ENCODE results near the gene TMEM150B. TPM values are rescaled to one million over a fixed set of nuclear protein-coding genes. Genes with fewer than 3 reads are reported as not detected.

Gene TMEM150B
- total and polyA plus RNA-seq, 2 donors (not counting 3 experiments of a cell fraction or from before 2014, with no cell fraction given), result not detected

DNA sequence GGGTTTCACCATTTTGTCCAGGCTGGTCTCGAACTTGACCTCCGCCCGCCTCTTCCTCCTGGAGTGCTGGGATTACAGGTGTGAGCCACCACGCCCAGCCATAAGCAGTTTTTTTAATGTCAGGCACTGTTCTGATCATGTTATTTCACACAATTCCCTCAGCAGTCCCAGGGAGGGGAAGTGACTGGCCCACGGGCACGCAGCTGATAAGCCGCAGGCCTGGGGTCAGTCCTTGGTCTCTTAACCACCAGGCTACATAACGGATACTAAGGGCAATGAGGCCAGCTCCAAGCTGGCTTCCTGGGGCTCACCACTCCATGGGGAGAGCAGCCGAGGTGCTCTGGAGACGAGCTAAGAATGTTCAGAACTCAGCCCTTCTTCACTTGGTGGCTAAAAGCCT lies 27.9 kb downstream of the TMEM150B start:
- no TSS peak for BruUV-seq (replicated peaks)
- Histone ChIP-seq H3K9me1 (replicated peaks; ENCODE audit: control insufficient read depth, extremely low read depth, insufficient read depth, low read length) (no peaks in the 10 kb centered on the region), H4K20me1 (replicated peaks; ENCODE audit: control insufficient read depth, extremely low read depth, insufficient read depth, low read length) (no peaks in the 10 kb centered on the region), H3K4me3 (replicated peaks in 1 of 3; ENCODE audit: insufficient read depth in 1 of 3, low read depth in 1 of 3, low read length in 3 of 3) (no peak overlapping the region), H3K36me3 (ENCODE audit: control insufficient read depth in 2 of 2, extremely low read depth in 1 of 2, insufficient read depth in 2 of 2, low read length in 2 of 2) (no peaks in the 10 kb centered on the region), H2AFZ (ENCODE audit: low read depth, low read length) (no peak overlapping the region), H3K4me1 (ENCODE audit: control insufficient read depth, extremely low read depth, insufficient read depth, low read length) (no peaks in the 10 kb centered on the region), H3K27ac (ENCODE audit: insufficient read depth, low read depth, low read length) (no peak overlapping the region), H3K27me3 (ENCODE audit: control insufficient read depth in 2 of 2, insufficient read depth in 2 of 2, low read length in 2 of 2) (peaks cover 0 to 3% of the 10 kb centered on the region in 2 experiments), H3K4me2 (ENCODE audit: insufficient read depth, low read length) (no peak overlapping the region), H3K9me3 (replicated peaks; ENCODE audit: control insufficient read depth, insufficient read depth, low read length) (no peaks in the 10 kb centered on the region), H3K79me2 (ENCODE audit: control insufficient read depth, insufficient read depth, low read length) (no peaks in the 10 kb centered on the region), H3K9ac (replicated peaks; ENCODE audit: extremely low read depth, insufficient read depth, low read length) (no peak overlapping the region)
- intact Hi-C loops (cut with micrococcal nuclease), result no loop called here
- ChIA-PET POLR2A (no interaction called here), CTCF (no interaction called here)
- dilution Hi-C loops (cut with MboI; ENCODE audit: extremely low pct_ligation_motif_present, low sequenced_read_pairs), result no loop called here
- no peak for DNase-seq (ENCODE audit: low read depth, low spot score)
- TF ChIP-seq JUN (IDR thresholded peaks at IDR 0.05; ENCODE audit: borderline replicate concordance, insufficient read depth, insufficient read length, low read depth), result no peak
- no peak for TF ChIP-seq EZH2 (IDR thresholded peaks at IDR 0.05; ENCODE audit: borderline replicate concordance, low read depth, low read length, severe bottlenecking)
- no peak for TF ChIP-seq POLR2AphosphoS5 (IDR thresholded peaks at IDR 0.05; ENCODE audit: insufficient read depth, low read depth, low read length)
- TF ChIP-seq, protein P1, sequence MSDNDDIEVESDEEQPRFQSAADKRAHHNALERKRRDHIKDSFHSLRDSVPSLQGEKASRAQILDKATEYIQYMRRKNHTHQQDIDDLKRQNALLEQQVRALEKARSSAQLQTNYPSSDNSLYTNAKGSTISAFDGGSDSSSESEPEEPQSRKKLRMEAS (IDR thresholded peaks at IDR 0.05; ENCODE audit: insufficient read depth, insufficient read length), result no peak
- FAIRE-seq, result no peak

DNA sequence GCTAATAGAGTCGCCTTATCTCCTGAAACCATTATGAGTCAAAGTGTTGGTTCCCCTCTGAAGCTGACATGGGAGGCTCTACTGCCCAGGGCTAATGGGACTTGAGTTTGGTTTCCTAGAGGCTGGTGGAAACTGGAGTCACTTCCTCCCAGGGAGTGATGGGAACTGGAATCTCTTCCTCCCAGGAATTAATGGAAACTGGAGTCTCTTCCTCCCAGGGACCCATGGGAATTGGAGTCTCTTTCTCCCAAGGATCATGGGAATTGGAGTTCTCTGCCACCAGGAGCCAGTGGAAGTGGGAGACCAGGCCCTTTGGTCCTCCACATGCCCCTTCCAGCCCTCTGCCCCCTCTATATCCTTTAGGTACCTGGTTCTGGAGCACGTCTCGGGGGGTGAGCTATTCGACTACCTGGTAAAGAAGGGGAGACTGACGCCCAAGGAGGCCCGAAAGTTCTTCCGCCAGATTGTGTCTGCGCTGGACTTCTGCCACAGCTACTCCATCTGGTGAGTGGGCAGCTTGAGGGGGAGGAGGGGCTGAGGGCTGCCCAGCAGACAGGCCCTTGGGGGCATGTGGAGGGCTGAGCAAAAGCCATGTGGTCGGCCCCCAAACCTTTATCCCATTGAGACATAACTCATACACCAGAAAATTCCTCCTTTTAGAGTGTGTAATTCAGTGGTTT lies 35.9 kb downstream of the TMEM150B start:
- TF ChIP-seq GATA2 (IDR thresholded peaks at IDR 0.05; ENCODE audit: insufficient read depth, insufficient read length, low read depth, low read length) (no peak), POLR2AphosphoS5 (IDR thresholded peaks at IDR 0.05; ENCODE audit: insufficient read depth, low read depth, low read length) (no peak), JUN (IDR thresholded peaks at IDR 0.05; ENCODE audit: borderline replicate concordance, insufficient read depth, insufficient read length, low read depth) (no peak), EZH2 (IDR thresholded peaks at IDR 0.05; ENCODE audit: borderline replicate concordance, low read depth, low read length, severe bottlenecking) (no peak), FOS (IDR thresholded peaks at IDR 0.05; ENCODE audit: borderline replicate concordance, insufficient read depth, low read length) (no peak), MYC (IDR thresholded peaks at IDR 0.05; ENCODE audit: low read depth, low read length) (no peak), POLR2A (IDR thresholded peaks at IDR 0.05; ENCODE audit: low read depth, low read length) (no peak)
- TF ChIP-seq, protein P2, sequence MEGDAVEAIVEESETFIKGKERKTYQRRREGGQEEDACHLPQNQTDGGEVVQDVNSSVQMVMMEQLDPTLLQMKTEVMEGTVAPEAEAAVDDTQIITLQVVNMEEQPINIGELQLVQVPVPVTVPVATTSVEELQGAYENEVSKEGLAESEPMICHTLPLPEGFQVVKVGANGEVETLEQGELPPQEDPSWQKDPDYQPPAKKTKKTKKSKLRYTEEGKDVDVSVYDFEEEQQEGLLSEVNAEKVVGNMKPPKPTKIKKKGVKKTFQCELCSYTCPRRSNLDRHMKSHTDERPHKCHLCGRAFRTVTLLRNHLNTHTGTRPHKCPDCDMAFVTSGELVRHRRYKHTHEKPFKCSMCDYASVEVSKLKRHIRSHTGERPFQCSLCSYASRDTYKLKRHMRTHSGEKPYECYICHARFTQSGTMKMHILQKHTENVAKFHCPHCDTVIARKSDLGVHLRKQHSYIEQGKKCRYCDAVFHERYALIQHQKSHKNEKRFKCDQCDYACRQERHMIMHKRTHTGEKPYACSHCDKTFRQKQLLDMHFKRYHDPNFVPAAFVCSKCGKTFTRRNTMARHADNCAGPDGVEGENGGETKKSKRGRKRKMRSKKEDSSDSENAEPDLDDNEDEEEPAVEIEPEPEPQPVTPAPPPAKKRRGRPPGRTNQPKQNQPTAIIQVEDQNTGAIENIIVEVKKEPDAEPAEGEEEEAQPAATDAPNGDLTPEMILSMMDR (IDR thresholded peaks at IDR 0.05; ENCODE audit: extremely low read depth in 1 of 2, insufficient read depth in 1 of 2, low read depth in 1 of 2, low read length in 2 of 2), result no peak
- TF ChIP-seq, protein P1 (IDR thresholded peaks at IDR 0.05; ENCODE audit: insufficient read depth, insufficient read length), result no peak
- FAIRE-seq (no peak), DNase-seq (ENCODE audit: low read depth, low spot score) (no peak)
- H3K4me1 ChIP-seq (ENCODE audit: control insufficient read depth, extremely low read depth, insufficient read depth, low read length), result no peaks in the 10 kb centered on the region
- H3K4me2 ChIP-seq (ENCODE audit: insufficient read depth, low read length), result no peak overlapping the region
- BruUV-seq (replicated peaks), result no TSS peak
- intact Hi-C loops (cut with micrococcal nuclease), result no loop called here
- no peak overlapping the region for H3K4me3 ChIP-seq (replicated peaks in 1 of 3; ENCODE audit: insufficient read depth in 1 of 3, low read depth in 1 of 3, low read length in 3 of 3)
- H2AFZ ChIP-seq (ENCODE audit: low read depth, low read length), result no peak overlapping the region
- CTCF ChIA-PET, result no interaction called here
- no peaks in the 10 kb centered on the region for H4K20me1 ChIP-seq (replicated peaks; ENCODE audit: control insufficient read depth, extremely low read depth, insufficient read depth, low read length)
- no peaks in the 10 kb centered on the region for H3K79me2 ChIP-seq (ENCODE audit: control insufficient read depth, insufficient read depth, low read length)
- H3K9me1 ChIP-seq (replicated peaks; ENCODE audit: control insufficient read depth, extremely low read depth, insufficient read depth, low read length), result no peaks in the 10 kb centered on the region
- H3K27me3 ChIP-seq (ENCODE audit: control insufficient read depth in 2 of 2, insufficient read depth in 2 of 2, low read length in 2 of 2), result no peaks in the 10 kb centered on the region
- H3K27ac ChIP-seq (ENCODE audit: insufficient read depth, low read depth, low read length), result no peak overlapping the region
- no peak overlapping the region for H3K9ac ChIP-seq (replicated peaks; ENCODE audit: extremely low read depth, insufficient read depth, low read length)
- no peaks in the 10 kb centered on the region for H3K9me3 ChIP-seq (replicated peaks; ENCODE audit: control insufficient read depth, insufficient read depth, low read length)
- no peaks in the 10 kb centered on the region for H3K36me3 ChIP-seq (ENCODE audit: control insufficient read depth in 2 of 2, extremely low read depth in 1 of 2, insufficient read depth in 2 of 2, low read length in 2 of 2)
- POLR2A ChIA-PET, result no interaction called here
- dilution Hi-C loops (cut with MboI; ENCODE audit: extremely low pct_ligation_motif_present, low sequenced_read_pairs), result no loop called here
